HEK293 (cell line): ENCODE measurements around the gene EIF5A.
A peak's percentile ranks its signal among the peaks of the same experiment; 100 is the strongest.

Source experiments
- CTCF ChIA-PET: fragments of 350-600 bp; formaldehyde crosslinking; extraction: SDS; loops from one replicate; lab custom pipeline; 2021; ENCODE audit warnings: antibody characterized with exemption; lab: Yijun Ruan, JAX
- POLR2A ChIA-PET: fragments of 300-600 bp; formaldehyde crosslinking; extraction: SDS; loops from one replicate; lab custom pipeline; 2020; ENCODE audit warnings: antibody characterized with exemption, inconsistent platforms; lab: Yijun Ruan, JAX
- H3K27ac ChIP-seq: fragments of 200-500 bp; sonication (Bioruptor generic); 2 replicates; pipeline ENCODE4 v1.5.1; 2014; ENCODE audit warnings: low read depth, low read length, control low read depth, inconsistent platforms; ENCODE audit errors: extremely low read depth
- H3K36me3 ChIP-seq, 2 experiments: fragments of 200-500 bp in 1 of 2; sonication (Bioruptor generic) in 1 of 2; 1 replicate in 1 of 2; 2 replicates in 1 of 2; pipeline ENCODE4 v1.5.1; 2014 to 2017; ENCODE audit warnings: inconsistent platforms in 2 of 2, low read length in 2 of 2; ENCODE audit not compliant: control insufficient read depth in 2 of 2, insufficient read depth in 1 of 2
- H3K4me1 ChIP-seq: fragments of 200-500 bp; sonication (Bioruptor generic); 2 replicates; pipeline ENCODE4 v1.5.1; 2014; ENCODE audit warnings: mild to moderate bottlenecking, low read length, inconsistent platforms; ENCODE audit not compliant: control insufficient read depth, insufficient read depth
- H3K4me3 ChIP-seq: 2 replicates; pipeline ENCODE4 v1.5.1; 2011; ENCODE audit warnings: low read depth, mild to moderate bottlenecking, control low read depth, low read length, moderate library complexity
- H3K9me3 ChIP-seq: fragments of 200-500 bp; sonication (Bioruptor generic); 2 replicates; pipeline ENCODE4 v1.5.1; 2014; ENCODE audit warnings: low read depth, low read length, inconsistent platforms; ENCODE audit not compliant: control insufficient read depth, insufficient read depth
- GLIS2 ChIP-seq: fragments of 450-650 bp; formaldehyde crosslinking; IDR thresholded peaks from 2 replicates; pipeline ENCODE4 v1.5.1; 2016; ENCODE audit warnings: missing biosample characterization, missing genetic modification characterization
- HOXD13 ChIP-seq: sonication (generic); formaldehyde crosslinking; IDR thresholded peaks from 2 replicates; pipeline ENCODE4 v1.8.0; 2022; ENCODE audit warnings: missing genetic modification reagents, borderline replicate concordance
- KLF7 ChIP-seq: fragments of 450-650 bp; formaldehyde crosslinking; IDR thresholded peaks from 2 replicates; pipeline ENCODE4 v1.5.1; 2016; ENCODE audit warnings: missing biosample characterization, missing genetic modification characterization, borderline replicate concordance
- KLF8 ChIP-seq: fragments of 450-650 bp; formaldehyde crosslinking; IDR thresholded peaks from 2 replicates; pipeline ENCODE4 v1.5.1; 2016; ENCODE audit warnings: missing biosample characterization, missing genetic modification characterization
- SCRT2 ChIP-seq: fragments of 450-650 bp; formaldehyde crosslinking; IDR thresholded peaks from 2 replicates; pipeline ENCODE4 v1.5.1; 2016; ENCODE audit warnings: missing biosample characterization, missing genetic modification characterization
- TRIM28 ChIP-seq: IDR thresholded peaks from 2 replicates; pipeline ENCODE4 v1.6.1; 2011; ENCODE audit warnings: low read length, control low read depth, borderline replicate concordance
- TSHZ1 ChIP-seq: fragments of 450-650 bp; formaldehyde crosslinking; IDR thresholded peaks from 2 replicates; pipeline ENCODE4 v1.5.1; 2016; ENCODE audit warnings: missing biosample characterization, missing genetic modification characterization, borderline replicate concordance
- ZBTB20 ChIP-seq: fragments of 450-650 bp; formaldehyde crosslinking; IDR thresholded peaks from 2 replicates; pipeline ENCODE4 v1.5.1; 2016; ENCODE audit warnings: missing biosample characterization, missing genetic modification characterization
- ZNF223 ChIP-seq: fragments of 450-650 bp; formaldehyde crosslinking; IDR thresholded peaks from 2 replicates; pipeline ENCODE4 v1.5.1; 2016; ENCODE audit warnings: missing biosample characterization, missing genetic modification characterization
- ZNF239 ChIP-seq: fragments of 450-650 bp; formaldehyde crosslinking; IDR thresholded peaks from 2 replicates; pipeline ENCODE4 v1.5.1; 2016; ENCODE audit warnings: missing biosample characterization, missing genetic modification characterization
- ZNF311 ChIP-seq: fragments of 450-650 bp; formaldehyde crosslinking; IDR thresholded peaks from 2 replicates; pipeline ENCODE4 v1.5.1; 2017; ENCODE audit warnings: missing biosample characterization, missing genetic modification characterization, borderline replicate concordance
- ZNF324 ChIP-seq: fragments of 450-650 bp; formaldehyde crosslinking; IDR thresholded peaks from 2 replicates; pipeline ENCODE4 v1.5.1; 2016; ENCODE audit warnings: missing biosample characterization, missing genetic modification characterization
- ZNF366 ChIP-seq: fragments of 450-650 bp; formaldehyde crosslinking; conservative IDR thresholded peaks from 2 replicates; pipeline ENCODE4 v1.5.1; 2016; ENCODE audit warnings: missing biosample characterization, missing genetic modification characterization
- ZNF600 ChIP-seq: fragments of 450-650 bp; formaldehyde crosslinking; IDR thresholded peaks from 2 replicates; pipeline ENCODE4 v1.5.1; 2016; ENCODE audit warnings: missing biosample characterization, missing genetic modification characterization
- ZNF610 ChIP-seq: fragments of 450-650 bp; formaldehyde crosslinking; IDR thresholded peaks from 2 replicates; pipeline ENCODE4 v1.5.1; 2016; ENCODE audit warnings: missing biosample characterization, missing genetic modification characterization, borderline replicate concordance
- ZNF629 ChIP-seq: fragments of 450-650 bp; formaldehyde crosslinking; IDR thresholded peaks from 2 replicates; pipeline ENCODE4 v1.5.1; 2017; ENCODE audit warnings: missing biosample characterization, missing genetic modification characterization
- ZNF707 ChIP-seq: fragments of 450-650 bp; formaldehyde crosslinking; IDR thresholded peaks from 2 replicates; pipeline ENCODE4 v1.5.1; 2016; ENCODE audit warnings: missing biosample characterization, missing genetic modification characterization
- ZSCAN4 ChIP-seq: fragments of 450-650 bp; formaldehyde crosslinking; IDR thresholded peaks from 2 replicates; pipeline ENCODE4 v1.5.1; 2017; ENCODE audit warnings: missing biosample characterization, missing genetic modification characterization

EIF5A gene

GRCh38 chr17:7261379-7262191, 45.8 kb upstream of the EIF5A start:
- Histone ChIP-seq H3K4me3 (peak overlapping the region; percentile 40), H3K27ac (peak overlapping the region; percentile 41; the same call in 1 of the 2 replicates), H3K36me3 (peaks cover 16 to 40% of the 10 kb centered on the region in 2 experiments; a peak in 2 of 3 replicates), H3K9me3 (no peaks in the 10 kb centered on the region), H3K4me1 (peaks cover 18% of the 10 kb centered on the region)
- POLR2A ChIA-PET: interaction anchor here (1.0 kb wide), 1 partner anchor 37 kb away, joined by 3 read pairs; no protein-coding TSS in a partner anchor
- CTCF ChIA-PET: interaction anchor here (0.6 kb wide), 1 partner anchor 35 kb away, joined by 3 read pairs; no protein-coding TSS in a partner anchor
- TF ChIP-seq HOXD13 (CRISPR knock-in tag) (no peak), TRIM28 (no peak), ZNF223 (tag by site-specific recombination) (peak; percentile 55; the same call in 1 of the 2 replicates), ZNF610 (tag by site-specific recombination) (no peak)

- peaks cover 18% of the 10 kb centered on the region for H3K4me1 ChIP-seq
- TF ChIP-seq ZNF239 (tag by site-specific recombination) (no peak), ZNF311 (no peak), SCRT2 (tag by site-specific recombination) (no peak), ZNF629 (tag by site-specific recombination) (no peak), ZBTB20 (tag by site-specific recombination) (no peak)
- peak within 1 kb of the TSS; percentile 40 for H3K4me3 ChIP-seq
- ChIA-PET CTCF (no interaction called here), POLR2A (interaction anchor here (1.0 to 1.2 kb wide), 2 partner anchors 28 to 38 kb away, joined by 3 read pairs; partner anchors contain the start of gene DVL2)
- peaks cover 8 to 32% of the 10 kb centered on the region in 2 experiments; a peak in 2 of 3 replicates for H3K36me3 ChIP-seq
- H3K9me3 ChIP-seq: no peaks in the 10 kb centered on the region
- H3K27ac ChIP-seq: peak within 1 kb of the TSS; percentile 80
Observed at GRCh38 chr17:7262192-7262934, 45.1 kb upstream of the EIF5A start, which contains the start of gene CLDN7. TSS of gene CLDN7 (minus strand) at chr17:7262478. CDS start at chr17:7262043, 435 bp downstream.

- Histone ChIP-seq H3K4me1 (peaks cover 18% of the 10 kb centered on the region), H3K36me3 (peaks cover 2 to 24% of the 10 kb centered on the region in 2 experiments; a peak in 2 of 3 replicates), H3K4me3 (peak overlapping the region; percentile 40), H3K27ac (peak overlapping the region; percentile 80), H3K9me3 (no peaks in the 10 kb centered on the region)
- POLR2A ChIA-PET: interaction anchor here (1.2 to 2.1 kb wide), 6 partner anchors 9 to 227 kb away, joined by 3 to 13 read pairs (median 6); partner anchors contain the start of genes ACADVL, CTDNEP1, DLG4 and DVL2
- CTCF ChIA-PET: interaction anchor here (0.5 to 3.1 kb wide), 8 partner anchors 17 to 1659 kb away, joined by 3 to 24 read pairs (median 4); no protein-coding TSS in a partner anchor
- TF ChIP-seq TSHZ1 (tag by site-specific recombination): 0 out of 2 replicates have a peak, but pooled peaks have one; percentile 30
- no peak for TF ChIP-seq SCRT2 (tag by site-specific recombination)
- TF ChIP-seq ZNF600 (tag by site-specific recombination): peak; percentile 98
- TF ChIP-seq ZSCAN4 (tag by site-specific recombination): no peak
- peak; percentile 48; the same call in 1 of the 2 replicates for TF ChIP-seq ZBTB20 (tag by site-specific recombination)
- peak; percentile 96 for TF ChIP-seq ZNF366 (tag by site-specific recombination)
- TF ChIP-seq GLIS2 (tag by site-specific recombination): peak; percentile 32; the same call in 1 of the 2 replicates
- peak; percentile 23; the same call in 1 of the 2 replicates for TF ChIP-seq KLF8 (tag by site-specific recombination)
- TF ChIP-seq ZNF324 (tag by site-specific recombination): 0 out of 2 replicates have a peak, but pooled peaks have one; percentile 51
- TF ChIP-seq ZNF707 (tag by site-specific recombination): 0 out of 2 replicates have a peak, but pooled peaks have one; percentile 30
- TF ChIP-seq KLF7 (tag by site-specific recombination): peak; percentile 68; the same call in 1 of the 2 replicates
- peak; percentile 65 for TF ChIP-seq ZNF629 (tag by site-specific recombination)
Observed at GRCh38 chr17:7262935-7263800, 44.3 kb upstream of the EIF5A start.
